CD4-positive, alpha-beta T cell (primary cell): Measurements from ENCODE around the gene ODF2. TPM values are rescaled to one million over a fixed set of nuclear protein-coding genes. Genes with fewer than 3 reads are reported as not detected.

Experiments
- ATAC-seq: fragments of 200-7000 bp; cut with Tn5 transposase; one replicate; pipeline ENCODE4 v1.10.0; 2022; ENCODE audit warnings: mild to moderate bottlenecking; ENCODE audit not compliant: poor library complexity
- CTCF ChIA-PET: fragments of 350-600 bp; sonication (Branson Sonifier 250); formaldehyde crosslinking; loops from one replicate; lab custom pipeline; 2021; ENCODE audit warnings: antibody characterized with exemption, inconsistent platforms; lab: Charles Lee
- POLR2A ChIA-PET: fragments of 350-600 bp; sonication (Branson Sonifier 250); formaldehyde crosslinking; loops from one replicate; lab custom pipeline; 2021; ENCODE audit warnings: antibody characterized with exemption, inconsistent platforms; lab: Charles Lee
- DNase-seq, 14 experiments: peaks; one replicate each; pipeline ENCODE4 v3.0.0-alpha.2; 2013 to 2020; ENCODE audit warnings: mixed read lengths in 2 of 14
- H3K27ac ChIP-seq, 2 donors: one replicate each; pipeline versions ENCODE4 v1.5.1 to v1.7.0; 2013; ENCODE audit warnings: low read length in 2 of 2, low read depth in 1 of 2, mild to moderate bottlenecking in 1 of 2
- H3K27me3 ChIP-seq, 2 experiments: 1 replicate in 1 of 2; 2 replicates in 1 of 2; pipeline versions ENCODE4 v1.6.1 to v1.7.0; 2013; ENCODE audit warnings: low read length in 2 of 2, control low read depth in 1 of 2, mild to moderate bottlenecking in 1 of 2, moderate library complexity in 1 of 2; ENCODE audit not compliant: insufficient read depth in 2 of 2, control insufficient read depth in 1 of 2
- H3K36me3 ChIP-seq: one replicate; pipeline ENCODE4 v1.6.1; 2013; ENCODE audit warnings: low read length, control low read depth; ENCODE audit not compliant: insufficient read depth
- H3K4me1 ChIP-seq: one replicate; pipeline ENCODE4 v1.6.1; 2013; ENCODE audit warnings: low read length, control low read depth; ENCODE audit not compliant: insufficient read depth
- H3K4me3 ChIP-seq: one replicate; pipeline ENCODE4 v1.5.1; 2013; ENCODE audit warnings: mild to moderate bottlenecking, low read length, moderate library complexity
- H3K9me3 ChIP-seq, 2 experiments: 1 replicate in 1 of 2; 2 replicates in 1 of 2; pipeline versions ENCODE4 v1.6.1 to v1.7.0; 2013; ENCODE audit warnings: low read length in 2 of 2, mild to moderate bottlenecking in 2 of 2, control low read depth in 1 of 2, moderate library complexity in 1 of 2; ENCODE audit not compliant: control insufficient read depth in 1 of 2, insufficient read depth in 1 of 2
- H3K27ac Mint-ChIP-seq: one replicate; pipeline ENCODE4 v1.8.0; 2020; ENCODE audit warnings: mixed read lengths
- H3K27me3 Mint-ChIP-seq: one replicate; pipeline ENCODE4 v1.8.0; 2021; ENCODE audit warnings: mixed read lengths
- H3K36me3 Mint-ChIP-seq: one replicate; pipeline ENCODE4 v1.8.0; 2021; ENCODE audit warnings: low read depth, mixed read lengths
- H3K4me1 Mint-ChIP-seq: one replicate; pipeline ENCODE4 v1.8.0; 2021; ENCODE audit warnings: low read depth, mixed read lengths
- H3K4me3 Mint-ChIP-seq: one replicate; pipeline ENCODE4 v1.8.0; 2020; ENCODE audit warnings: mild to moderate bottlenecking, mixed read lengths
- H3K9me3 Mint-ChIP-seq: one replicate; pipeline ENCODE4 v1.8.0; 2020; ENCODE audit warnings: mixed read lengths
- CTCF ChIP-seq: fragments of 200-600 bp; IDR thresholded peaks from one replicate; pipeline ENCODE4 v1.8.0; 2022; ENCODE audit warnings: antibody characterized with exemption, mild to moderate bottlenecking
- intact Hi-C, 2 experiments: fragments of 100-400 bp; cut with DNase I in 1 of 2; cut with micrococcal nuclease in 1 of 2; formaldehyde crosslinking; loops; one replicate each; pipeline versions ENCODE4 v1.15.1 to v1.9.0; 2023 to 2025; cut with DNase I, micrococcal nuclease
- total RNA-seq, 174 experiments: library from RNA in 2 of 174; stranded (reverse) in 2 of 174; gene quantifications; one replicate each; pipeline ENCODE4 v1.2.3 and lab custom pipeline; 2021 to 2026

The ODF2 gene
- total RNA-seq, 2 experiments from 2014 or later, result 18.3 to 21.3 TPM

DNA sequence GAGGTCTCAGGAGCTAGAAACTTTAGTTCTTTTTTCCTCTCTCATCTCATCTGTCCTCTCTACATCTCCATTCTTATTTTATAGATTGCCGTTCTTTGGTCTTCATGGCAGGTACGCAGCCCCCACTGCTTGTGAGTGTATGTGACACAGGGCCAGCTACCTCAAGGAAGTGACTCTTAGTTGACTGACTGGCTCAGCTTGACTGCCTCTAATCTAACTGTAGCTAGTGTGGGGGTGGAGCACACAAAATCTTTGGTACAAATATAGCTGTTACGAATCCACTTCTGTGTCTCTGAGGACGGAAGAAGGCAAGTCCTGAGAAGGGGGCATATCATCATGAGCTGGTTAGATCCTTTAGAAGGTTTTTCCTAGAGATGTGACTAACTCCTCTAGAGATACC lies 76.8 kb downstream of the ODF2 start:
- no peak for TF ChIP-seq CTCF
- Mint-ChIP-seq H3K27me3 (no peaks in the 10 kb centered on the region), H3K4me1 (no peaks in the 10 kb centered on the region), H3K4me3 (no peak overlapping the region), H3K36me3 (peaks cover 76% of the 10 kb centered on the region), H3K9me3 (no peaks in the 10 kb centered on the region), H3K27ac (no peak overlapping the region)
- Histone ChIP-seq H3K4me1 (no peaks in the 10 kb centered on the region), H3K27me3 (no peaks in the 10 kb centered on the region), H3K27ac (no peak overlapping the region), H3K9me3 (no peaks in the 10 kb centered on the region), H3K4me3 (no peak overlapping the region), H3K36me3 (peaks cover 76% of the 10 kb centered on the region)
- ATAC-seq, result no peak
- intact Hi-C loops, result no loop called here
- ChIA-PET CTCF (no interaction called here), POLR2A (interaction anchor here (0.6 to 1.1 kb wide), 3 partner anchors 9 to 22 kb away, joined by 3 to 5 read pairs (median 3); partner anchors contain the start of gene SPTAN1)
- no peak for DNase-seq

DNA sequence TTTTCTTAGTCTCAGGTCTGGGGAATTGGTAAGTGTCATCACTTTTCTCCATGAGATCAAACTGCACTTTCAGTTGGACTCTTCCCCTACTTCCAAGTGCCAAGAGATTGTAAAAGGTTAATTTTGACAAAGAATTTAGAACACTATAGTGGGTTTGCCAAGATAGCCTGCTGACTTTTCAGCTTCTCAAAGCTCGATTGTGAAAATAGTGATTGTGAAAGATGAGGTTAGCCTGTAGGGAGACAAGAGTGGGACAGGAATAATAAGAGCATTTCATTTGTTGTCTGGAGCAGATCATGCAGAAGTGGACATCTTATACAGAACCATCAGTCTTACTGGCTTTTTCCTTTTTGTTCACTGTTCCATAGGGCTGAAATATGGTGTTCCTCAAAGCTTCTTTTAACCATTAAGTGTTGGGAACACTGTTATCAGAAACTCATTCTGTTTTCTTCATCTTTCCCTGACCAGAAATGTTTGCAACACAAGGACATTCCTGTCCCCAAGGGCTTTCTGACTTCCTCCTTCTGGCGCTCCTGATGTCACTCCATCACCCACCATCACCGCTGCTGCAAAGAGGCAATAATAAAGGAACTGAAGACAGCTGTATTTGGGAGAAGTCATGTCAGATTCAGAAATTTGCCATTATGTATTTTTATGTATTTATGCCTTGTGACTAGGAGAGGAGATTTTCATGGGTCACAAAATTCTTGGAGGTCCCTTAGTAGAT lies 85.0 kb downstream of the ODF2 start:
- Histone ChIP-seq H3K27ac (no peak overlapping the region), H3K9me3 (no peaks in the 10 kb centered on the region), H3K4me3 (no peak overlapping the region), H3K4me1 (no peaks in the 10 kb centered on the region), H3K36me3 (peaks cover 70% of the 10 kb centered on the region), H3K27me3 (no peaks in the 10 kb centered on the region)
- H3K9me3 Mint-ChIP-seq, result no peaks in the 10 kb centered on the region
- intact Hi-C loops, result no loop called here
- peak overlapping the region; percentile 31 for H3K27ac Mint-ChIP-seq
- H3K4me3 Mint-ChIP-seq, result no peak overlapping the region
- no peak for TF ChIP-seq CTCF
- ATAC-seq, result no peak
- H3K27me3 Mint-ChIP-seq, result no peaks in the 10 kb centered on the region
- no peak for DNase-seq
- ChIA-PET POLR2A (interaction anchor here (3.8 kb wide), 1 partner anchor 12 kb away, joined by 20 read pairs; the partner anchor contains the start of gene SPTAN1), CTCF (no interaction called here)
- H3K4me1 Mint-ChIP-seq, result no peaks in the 10 kb centered on the region
- H3K36me3 Mint-ChIP-seq, result peaks cover 62% of the 10 kb centered on the region

- intact Hi-C loops, result no loop called here
- no peaks in the 10 kb centered on the region for H3K27me3 ChIP-seq
- Mint-ChIP-seq H3K27me3 (no peaks in the 10 kb centered on the region), H3K9me3 (no peaks in the 10 kb centered on the region), H3K27ac (no peak overlapping the region), H3K4me3 (no peak overlapping the region), H3K4me1 (peaks cover 19% of the 10 kb centered on the region), H3K36me3 (peaks cover 11% of the 10 kb centered on the region)
- H3K4me1 ChIP-seq, result peaks cover 16% of the 10 kb centered on the region
- no peaks in the 10 kb centered on the region for H3K9me3 ChIP-seq
- TF ChIP-seq CTCF, result no peak
- H3K36me3 ChIP-seq, result peaks cover 14% of the 10 kb centered on the region
- no peak for ATAC-seq
- no peak overlapping the region for H3K4me3 ChIP-seq
- ChIA-PET CTCF (interaction anchor here (0.7 kb wide), 1 partner anchor 160 kb away, joined by 3 read pairs; no protein-coding TSS in a partner anchor), POLR2A (interaction anchor here (0.6 kb wide), 1 partner anchor 146 kb away, joined by 3 read pairs; no protein-coding TSS in a partner anchor)
- no peak overlapping the region for H3K27ac ChIP-seq
- no peak for DNase-seq
These were observed 90.7 kb downstream of the ODF2 start for GRCh38 chr9:128546504-128546903.
